Vagina (tissue), 2 donors: Measurements from ENCODE around the gene S100A10.

Source experiments
- POLR2AphosphoS5 ChIP-seq, 2 donors: sonication (generic); formaldehyde crosslinking; IDR thresholded peaks; one replicate each; pipeline ENCODE4 v1.9.0; 2017; ENCODE audit warnings: antibody characterized with exemption in 2 of 2, mild to moderate bottlenecking in 2 of 2, low read depth in 1 of 2; ENCODE audit not compliant: insufficient read depth in 1 of 2
- TF ChIP-seq, protein P1 (sequence below), 3 experiments: fragments of 450-650 bp in 2 of 3; fragments of 200-600 bp in 1 of 3; sonication (generic) in 1 of 3; IDR thresholded peaks; one replicate each; pipeline ENCODE4 v1.5.1; 2017 to 2019; ENCODE audit warnings: antibody characterized with exemption in 3 of 3, mild to moderate bottlenecking in 2 of 3, moderate library complexity in 2 of 3

GRCh38 chr1:151947140-151947539, 46.5 kb downstream of the S100A10 start:
- TF ChIP-seq, protein P1, sequence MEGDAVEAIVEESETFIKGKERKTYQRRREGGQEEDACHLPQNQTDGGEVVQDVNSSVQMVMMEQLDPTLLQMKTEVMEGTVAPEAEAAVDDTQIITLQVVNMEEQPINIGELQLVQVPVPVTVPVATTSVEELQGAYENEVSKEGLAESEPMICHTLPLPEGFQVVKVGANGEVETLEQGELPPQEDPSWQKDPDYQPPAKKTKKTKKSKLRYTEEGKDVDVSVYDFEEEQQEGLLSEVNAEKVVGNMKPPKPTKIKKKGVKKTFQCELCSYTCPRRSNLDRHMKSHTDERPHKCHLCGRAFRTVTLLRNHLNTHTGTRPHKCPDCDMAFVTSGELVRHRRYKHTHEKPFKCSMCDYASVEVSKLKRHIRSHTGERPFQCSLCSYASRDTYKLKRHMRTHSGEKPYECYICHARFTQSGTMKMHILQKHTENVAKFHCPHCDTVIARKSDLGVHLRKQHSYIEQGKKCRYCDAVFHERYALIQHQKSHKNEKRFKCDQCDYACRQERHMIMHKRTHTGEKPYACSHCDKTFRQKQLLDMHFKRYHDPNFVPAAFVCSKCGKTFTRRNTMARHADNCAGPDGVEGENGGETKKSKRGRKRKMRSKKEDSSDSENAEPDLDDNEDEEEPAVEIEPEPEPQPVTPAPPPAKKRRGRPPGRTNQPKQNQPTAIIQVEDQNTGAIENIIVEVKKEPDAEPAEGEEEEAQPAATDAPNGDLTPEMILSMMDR (IDR thresholded peaks at IDR 0.05): no peak
- TF ChIP-seq POLR2AphosphoS5 (IDR thresholded peaks at IDR 0.05; ENCODE audit: insufficient read depth in 1 of 2, low read depth in 1 of 2): no peak
